D721Med (cell line): ENCODE measurements around the gene S100A1.

Experiments used
- DNase-seq: peaks from one replicate; pipeline ENCODE4 v3.0.0; 2011; ENCODE audit warnings: low spot score; ENCODE audit not compliant: insufficient read length
- FAIRE-seq: peaks from 2 replicates; lab custom pipeline; 2011; peaks lifted over from hg19 to GRCh38; lab: Jason Lieb, UNC
- CTCF ChIP-seq: IDR thresholded peaks from 2 replicates; pipeline ENCODE4 v1.5.1; 2012; ENCODE audit warnings: mild to moderate bottlenecking, control low read depth; ENCODE audit not compliant: insufficient read depth; ENCODE audit errors: missing control alignments

Gene S100A1

GRCh38 chr1:153602749-153603148, 25.5 kb upstream of the S100A1 start:
- no peak for DNase-seq
- no peak for TF ChIP-seq CTCF
- no peak for FAIRE-seq

GRCh38 chr1:153606194-153606593, 22.0 kb upstream of the S100A1 start:
- DNase-seq (no peak), FAIRE-seq (no peak)
- no peak for TF ChIP-seq CTCF

- DNase-seq (no peak), FAIRE-seq (no peak)
- no peak for TF ChIP-seq CTCF
Observed at GRCh38 chr1:153607381-153607780, 20.9 kb upstream of the S100A1 start.

- FAIRE-seq (no peak), DNase-seq (no peak)
- TF ChIP-seq CTCF, result no peak
Observed at GRCh38 chr1:153608089-153608682, 20.0 kb upstream of the S100A1 start.

GRCh38 chr1:153608742-153609584, 19.3 kb upstream of the S100A1 start:
- DNase-seq, result no peak
- no peak for FAIRE-seq
- TF ChIP-seq CTCF, result no peak

- FAIRE-seq, result no peak
- no peak for DNase-seq
- TF ChIP-seq CTCF, result no peak
Observed at GRCh38 chr1:153609585-153609907, 18.7 kb upstream of the S100A1 start.

- FAIRE-seq, result no peak
- no peak for TF ChIP-seq CTCF
- DNase-seq, result no peak
Observed at GRCh38 chr1:153610334-153610733, 17.9 kb upstream of the S100A1 start.
